NCI-H2227 treated with DMSO at 0.1 percent for 48 hours (cell line): Measurements from ENCODE around the gene NTM.

ENCODE experiments used
- DNase-seq: peaks from one replicate; lab custom pipeline; 2025; lab: John Stamatoyannopoulos, UW

Gene NTM

DNA sequence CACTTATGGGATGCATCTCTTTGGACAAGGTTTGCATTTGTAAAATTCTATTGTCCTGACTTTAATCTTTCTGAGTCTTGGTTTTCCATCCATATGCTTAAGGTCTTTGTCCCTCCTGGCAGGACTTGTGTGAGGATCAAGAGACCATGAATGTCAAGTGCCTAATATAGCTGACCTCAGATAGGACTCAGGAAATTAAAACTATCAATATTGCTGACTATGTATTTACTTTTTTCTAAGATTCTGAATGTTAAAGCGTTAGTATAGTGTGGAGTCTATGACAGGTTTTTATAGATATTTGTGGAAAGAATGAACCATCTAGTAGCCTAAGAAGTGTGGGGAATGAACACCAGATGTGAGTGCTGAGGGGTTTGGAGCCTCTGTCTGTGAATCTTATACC, 637.8 kb downstream of the NTM start:
- no peak for DNase-seq

DNA sequence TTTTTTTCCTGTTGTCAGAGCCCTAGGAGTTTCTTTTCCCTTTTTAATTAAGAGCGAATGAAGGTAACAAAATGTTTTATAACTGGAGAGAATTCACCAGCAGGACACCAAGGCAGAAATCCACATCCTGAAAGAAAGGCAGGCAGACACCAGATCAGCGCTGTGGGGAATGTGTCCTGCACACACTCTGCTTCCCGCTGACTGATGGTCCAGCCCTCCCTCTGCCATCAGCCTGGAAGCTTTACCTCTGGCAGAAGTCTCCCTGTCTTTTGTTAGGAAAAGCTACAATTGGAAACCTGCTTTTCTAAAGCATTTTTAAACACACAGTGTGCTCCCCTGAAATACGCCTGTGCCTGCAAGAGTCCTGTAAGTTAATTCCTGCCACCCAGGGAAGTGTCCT, 638.5 kb downstream of the NTM start:
- DNase-seq: peak; percentile 9

DNA sequence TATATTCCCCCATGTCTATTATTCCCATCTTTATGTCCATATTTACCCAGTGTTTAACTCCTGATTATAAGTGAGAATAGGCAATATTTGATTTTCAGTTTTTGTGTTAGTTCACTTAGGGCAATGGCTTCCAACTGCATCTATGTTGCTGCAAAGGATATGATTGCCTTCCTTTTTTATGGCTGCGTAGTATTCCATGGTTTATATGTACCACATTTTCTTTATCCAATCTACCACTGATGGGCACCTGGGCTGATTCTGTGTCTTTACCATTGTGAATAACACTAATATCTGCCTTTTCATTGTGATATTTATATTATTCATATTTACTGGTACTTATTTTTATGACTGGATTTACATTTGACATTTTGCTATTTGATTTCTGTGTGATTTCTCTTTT, 649.6 kb downstream of the NTM start:
- DNase-seq: no peak

DNA sequence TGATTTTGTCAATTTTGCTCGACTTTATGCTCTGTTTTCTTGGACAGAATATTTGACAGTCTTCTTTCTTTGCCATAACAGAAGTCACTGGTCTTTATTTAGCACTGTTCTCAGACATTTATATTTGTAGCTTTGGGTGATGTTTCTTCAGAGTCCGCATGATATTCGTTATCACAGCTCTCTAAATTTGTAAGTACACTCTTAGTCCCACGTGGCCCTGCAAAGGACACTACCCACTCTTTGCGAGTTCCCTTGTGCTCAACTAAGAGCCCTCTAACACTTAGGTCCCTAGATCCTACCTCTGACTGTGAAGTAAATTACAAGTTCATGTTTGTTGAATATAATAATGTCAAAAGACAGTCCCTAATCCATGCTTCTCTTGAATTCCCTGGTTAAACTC, 651.9 kb downstream of the NTM start:
- DNase-seq: no peak

DNA sequence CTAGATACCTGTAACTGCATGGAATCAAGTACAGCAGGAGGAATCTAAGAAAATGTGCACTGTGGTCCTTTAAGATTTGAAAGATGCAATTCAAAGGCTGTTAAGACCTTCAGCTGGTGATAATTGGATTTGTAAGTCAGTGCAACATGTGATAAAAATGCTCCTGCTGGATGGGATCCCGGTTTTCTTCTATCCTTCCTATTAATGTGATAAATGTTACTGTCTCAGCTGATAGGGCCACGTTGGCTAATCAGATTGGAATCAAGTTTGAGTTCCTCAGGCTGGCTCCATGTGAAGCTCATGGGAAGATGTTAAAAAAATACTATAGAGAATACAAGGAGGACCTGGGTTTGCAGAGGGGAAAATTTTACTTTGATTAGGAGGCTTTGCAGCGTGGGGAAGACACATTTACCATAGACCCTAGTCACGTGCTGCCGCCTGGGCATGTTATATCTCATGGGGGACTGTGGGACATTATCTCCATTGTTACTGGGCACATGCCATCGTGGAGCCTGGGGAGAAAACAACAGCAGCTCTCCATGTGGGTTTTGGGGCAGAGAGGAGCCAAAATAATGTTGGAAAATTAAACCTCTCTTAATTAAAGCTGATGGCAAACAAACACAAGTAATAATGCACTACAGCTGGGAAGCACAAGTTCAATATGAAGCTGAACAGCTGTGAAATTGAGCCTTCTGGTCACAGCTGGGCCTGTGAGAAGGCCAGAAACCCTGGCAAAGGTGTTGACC, 652.5 kb downstream of the NTM start:
- no peak for DNase-seq

DNA sequence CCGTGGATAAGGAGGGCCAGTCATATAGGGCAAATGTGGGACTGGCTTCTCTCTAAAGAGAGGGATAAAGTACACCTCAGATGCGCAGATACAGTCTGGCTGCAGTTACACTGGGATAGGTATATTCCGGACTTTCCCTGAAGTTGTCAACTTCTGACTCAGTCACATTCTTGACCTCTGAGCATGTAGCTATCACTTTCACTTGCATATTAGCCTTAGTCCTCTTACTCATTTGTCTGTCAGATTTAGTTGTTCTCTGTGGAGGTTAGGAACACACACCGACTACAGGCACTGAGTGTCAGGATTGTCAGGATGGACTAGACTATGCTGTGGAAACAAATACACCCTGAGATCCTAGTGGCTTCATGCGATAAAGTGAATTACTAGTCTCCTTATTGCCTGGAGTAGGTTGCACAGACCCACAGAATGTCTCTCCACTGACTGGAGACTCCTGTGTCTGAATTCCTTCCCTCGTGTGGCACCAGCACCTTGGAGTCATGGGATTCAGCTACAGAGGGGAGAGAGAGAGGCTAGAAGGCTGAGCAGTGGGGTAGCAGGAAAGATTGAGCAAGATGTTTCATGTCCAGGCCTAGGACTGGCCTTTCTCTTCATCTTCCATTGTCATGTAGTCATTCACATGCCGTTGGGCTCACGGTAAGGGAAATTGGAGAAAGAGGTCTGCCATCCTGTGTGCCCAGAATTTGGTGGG, 654.3 kb downstream of the NTM start:
- no peak for DNase-seq

DNA sequence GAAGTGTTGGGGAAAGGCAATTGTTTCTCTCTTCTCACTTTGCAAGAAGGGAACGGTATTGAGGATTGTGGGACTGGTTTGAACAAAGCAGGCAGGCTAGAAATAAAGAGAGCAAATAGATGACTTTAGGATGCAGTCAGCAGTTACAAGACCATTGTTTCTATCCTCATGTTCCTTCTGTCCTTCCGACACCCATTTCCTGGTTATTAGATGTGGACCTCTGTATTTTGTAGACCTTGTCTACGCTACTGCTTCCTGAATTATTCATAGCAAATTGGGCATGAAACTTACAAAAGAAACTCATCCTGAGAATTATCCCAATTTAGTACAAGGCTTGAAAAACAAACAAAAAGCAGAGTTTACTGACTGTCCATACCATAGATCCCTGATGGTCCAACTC, 656.3 kb downstream of the NTM start:
- no peak for DNase-seq

DNA sequence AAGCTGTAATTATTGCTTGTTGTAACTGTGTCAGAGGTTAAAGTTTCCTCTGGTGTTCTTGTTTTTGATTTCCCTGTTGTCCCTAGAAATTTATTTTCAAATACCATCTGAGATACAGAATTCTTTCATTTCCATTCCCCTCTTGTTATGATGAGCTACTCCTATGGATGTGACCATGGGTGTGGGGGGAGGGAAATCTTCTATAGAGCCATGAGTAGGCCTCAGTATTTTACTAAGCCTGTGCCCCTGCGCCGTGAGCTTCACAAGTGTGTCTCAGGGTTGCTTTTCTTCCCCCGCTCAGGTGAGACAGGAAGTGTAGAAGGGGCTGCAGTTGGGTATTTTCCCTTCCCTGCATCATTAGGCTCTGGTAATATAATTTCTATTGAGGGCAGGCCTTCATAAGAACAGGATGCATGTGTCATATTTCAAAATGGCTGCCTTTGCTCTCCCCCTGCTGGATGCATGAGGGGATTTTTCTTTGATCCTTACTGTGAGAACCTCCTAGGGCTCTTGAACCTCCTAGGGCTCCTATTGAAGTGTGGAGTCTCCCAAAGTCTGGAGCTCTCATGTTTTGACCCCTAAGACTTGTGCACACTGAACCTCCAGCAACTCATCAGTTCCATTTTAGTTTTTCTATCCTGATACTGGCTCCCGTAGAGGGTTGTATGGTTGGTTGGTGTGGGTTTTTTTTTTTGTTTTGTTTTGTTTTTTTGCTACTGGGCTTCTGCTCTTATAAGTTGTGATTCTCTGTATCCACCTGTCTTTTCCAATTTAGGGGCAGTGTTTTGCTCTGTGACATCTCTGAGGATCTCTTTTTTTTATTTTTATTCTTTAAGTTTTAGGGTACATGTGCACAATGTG, 658.2 kb downstream of the NTM start:
- no peak for DNase-seq

DNA sequence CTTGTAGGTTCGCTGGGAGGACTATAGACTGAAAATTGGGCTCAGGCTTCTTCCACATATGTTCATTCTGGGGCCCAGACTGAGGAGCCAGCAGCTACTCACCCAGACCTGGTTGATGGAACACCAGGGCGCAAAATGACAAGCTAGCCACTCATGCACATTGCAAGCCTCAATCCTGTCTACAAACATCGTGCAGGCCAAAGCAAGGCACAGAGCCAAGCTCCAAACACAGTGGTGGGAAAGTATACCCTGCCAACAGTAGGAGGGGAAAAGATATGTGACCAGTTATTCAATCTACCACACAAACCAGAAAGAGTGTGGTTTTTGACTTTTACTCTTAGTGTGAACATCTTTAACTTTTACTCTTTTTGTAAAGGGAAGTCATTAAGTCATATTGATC, 660.5 kb downstream of the NTM start:
- DNase-seq: no peak

DNA sequence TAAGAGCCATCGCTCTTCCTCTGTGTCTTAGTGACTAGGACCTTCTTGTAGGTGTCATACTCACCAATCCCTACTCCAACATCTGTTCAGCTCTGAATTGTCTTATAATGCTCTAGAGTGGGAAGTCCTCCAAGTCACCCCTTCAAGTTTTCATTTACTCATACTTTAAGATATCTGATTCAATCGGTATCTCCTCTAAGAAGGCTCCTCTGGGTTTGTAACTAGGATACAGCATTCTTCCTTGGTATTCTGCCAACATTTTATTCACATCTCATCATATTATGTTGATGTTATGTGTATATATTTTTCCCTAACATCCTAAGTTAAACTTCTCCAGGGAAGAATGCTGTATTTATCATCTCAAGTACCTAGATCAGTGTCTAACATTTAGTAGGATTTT, 662.1 kb downstream of the NTM start:
- DNase-seq: no peak

DNA sequence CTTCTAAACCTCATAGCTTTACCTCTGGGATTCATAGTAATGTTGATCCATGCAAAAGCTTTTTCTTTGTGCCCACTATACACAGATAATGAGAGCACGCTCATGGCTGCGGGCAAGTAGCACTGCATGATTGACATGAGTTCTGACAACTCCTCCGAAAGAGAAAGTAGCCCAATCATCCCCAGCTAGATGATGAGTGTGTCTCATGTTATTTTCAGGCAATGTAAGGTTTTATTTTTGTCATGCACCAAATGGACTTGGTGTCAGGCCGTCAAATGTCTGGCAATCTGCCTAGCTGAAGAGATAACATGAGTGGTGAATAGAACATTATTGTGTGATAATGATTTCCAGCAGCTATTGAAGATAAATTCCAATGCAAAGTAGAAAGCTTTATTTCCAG, 662.6 kb downstream of the NTM start:
- DNase-seq: no peak

DNA sequence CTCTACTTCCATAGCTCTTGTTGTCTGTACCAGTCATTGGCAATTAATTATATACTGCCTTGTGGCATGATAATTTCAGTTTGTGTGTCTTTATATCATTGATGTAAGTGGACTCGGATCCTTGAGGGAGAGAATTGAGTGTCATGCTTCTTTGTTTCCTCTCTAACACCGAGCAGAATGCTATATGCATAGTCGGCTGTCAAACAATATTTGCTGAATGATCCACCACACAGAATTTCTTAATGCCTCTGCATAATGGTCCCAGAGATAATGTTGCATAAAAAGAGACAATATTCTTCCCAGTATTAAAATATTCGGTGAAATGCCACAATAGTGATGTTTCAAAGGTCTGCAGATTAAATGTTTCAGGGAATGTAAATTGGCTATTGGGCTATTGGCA, 664.8 kb downstream of the NTM start:
- no peak for DNase-seq

DNA sequence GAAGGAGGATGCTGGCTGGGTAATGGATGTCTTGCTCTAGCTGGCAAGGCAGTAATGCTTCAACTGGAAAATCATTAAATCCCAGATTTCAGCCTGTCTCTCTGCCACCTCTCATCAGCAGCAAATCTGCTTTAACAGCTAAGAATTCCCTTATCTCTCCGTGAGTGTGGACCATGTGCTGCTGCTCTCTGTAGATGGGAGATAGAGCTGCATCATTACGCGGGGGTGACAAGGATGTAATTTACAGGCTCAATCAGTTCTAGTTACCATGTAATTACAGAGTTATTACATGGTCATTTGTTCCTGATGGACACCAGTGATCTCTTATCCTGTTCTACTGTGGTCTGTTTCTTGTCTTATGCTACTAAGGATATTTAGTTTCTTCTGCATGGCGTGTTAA, 665.4 kb downstream of the NTM start:
- peak; percentile 29 for DNase-seq

DNA sequence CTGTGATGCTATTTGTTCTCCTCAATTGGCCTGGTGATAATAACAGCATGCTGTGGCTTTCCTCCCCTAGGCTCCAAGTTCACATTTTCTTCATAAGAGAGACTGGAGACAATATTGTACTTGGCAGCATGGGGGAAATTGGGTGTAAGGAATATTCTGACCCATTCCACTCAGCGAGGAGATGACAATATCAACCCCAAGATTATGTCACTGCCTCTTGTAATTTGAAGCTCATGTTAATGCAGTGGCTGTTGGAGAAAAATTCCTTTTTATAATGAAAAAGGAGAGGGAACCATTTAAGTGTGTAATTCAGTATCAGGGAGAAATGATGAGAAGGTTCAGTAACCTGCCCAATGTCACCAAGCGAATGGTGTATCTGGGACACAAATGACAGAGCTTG, 665.8 kb downstream of the NTM start:
- DNase-seq: no peak

DNA sequence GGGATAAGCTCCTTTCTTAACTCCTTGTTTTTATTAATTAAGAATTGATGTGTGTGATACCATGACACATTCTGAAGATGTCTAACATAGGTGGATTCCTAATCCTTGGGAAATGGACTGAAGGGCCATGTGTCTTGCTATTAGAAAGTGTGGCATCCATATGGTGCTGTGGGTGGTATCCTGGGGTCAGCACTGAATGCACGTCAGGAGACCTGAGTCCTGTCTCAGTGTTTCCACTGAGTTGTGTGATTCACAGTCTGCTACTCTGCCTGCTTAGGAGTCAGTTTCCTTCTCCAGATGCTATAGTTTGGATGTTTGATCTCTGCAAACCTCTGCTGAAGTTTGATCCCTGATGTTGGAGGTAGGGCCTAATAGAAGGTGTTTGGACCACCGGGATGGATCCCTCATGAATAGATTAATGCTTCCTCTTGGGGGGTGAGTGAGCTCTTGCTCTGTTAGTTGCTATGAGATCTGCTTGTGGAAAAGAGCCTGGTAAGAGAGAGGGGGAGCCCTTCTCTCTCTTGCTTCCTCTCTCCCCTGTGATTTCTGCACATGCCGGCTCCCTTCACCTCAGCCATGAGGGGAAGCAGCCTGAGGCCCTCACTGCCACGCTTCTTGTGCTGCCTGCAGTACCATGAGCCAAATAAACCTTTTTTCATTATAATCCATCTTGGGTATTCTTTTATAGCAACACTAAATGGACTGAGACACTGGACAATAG, 666.5 kb downstream of the NTM start:
- no peak for DNase-seq

DNA sequence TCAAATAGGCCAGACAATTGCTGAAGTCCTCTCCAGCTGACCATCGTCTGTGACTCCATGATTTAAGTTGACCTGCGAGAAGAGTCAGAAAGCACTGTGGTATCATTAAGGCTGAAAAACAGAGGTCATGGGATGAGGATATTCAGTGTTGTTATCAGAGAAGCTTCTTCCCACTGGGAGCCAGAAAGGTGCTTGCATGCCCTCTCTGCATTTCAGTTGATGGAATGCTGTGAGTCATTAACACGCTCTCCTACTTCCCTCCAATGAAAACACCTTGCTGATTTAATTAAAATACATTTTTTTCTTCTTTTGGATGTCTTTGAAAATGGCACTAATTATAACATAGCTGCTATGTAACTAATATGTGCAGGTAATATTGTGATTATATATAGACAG, 667.0 kb downstream of the NTM start:
- DNase-seq: no peak

DNA sequence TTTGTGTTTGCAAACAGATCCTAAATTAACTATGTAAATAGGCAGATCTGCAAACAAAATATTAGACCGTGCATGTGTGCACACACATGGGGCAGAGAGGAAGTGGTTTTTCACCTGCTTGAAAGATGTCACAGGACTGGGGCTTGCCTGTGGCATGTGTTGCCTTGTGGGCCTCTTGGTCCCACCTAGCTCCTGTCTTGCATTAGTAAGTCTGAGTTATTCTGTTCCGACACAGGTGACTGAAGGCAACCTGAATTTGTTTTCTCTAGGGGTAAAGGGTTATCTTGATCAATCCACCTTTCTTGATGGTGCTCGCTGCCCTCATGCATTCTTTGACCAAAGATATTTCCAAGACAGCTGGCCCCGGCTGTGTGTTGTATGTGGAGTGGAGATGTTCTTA, 667.5 kb downstream of the NTM start:
- no peak for DNase-seq

DNA sequence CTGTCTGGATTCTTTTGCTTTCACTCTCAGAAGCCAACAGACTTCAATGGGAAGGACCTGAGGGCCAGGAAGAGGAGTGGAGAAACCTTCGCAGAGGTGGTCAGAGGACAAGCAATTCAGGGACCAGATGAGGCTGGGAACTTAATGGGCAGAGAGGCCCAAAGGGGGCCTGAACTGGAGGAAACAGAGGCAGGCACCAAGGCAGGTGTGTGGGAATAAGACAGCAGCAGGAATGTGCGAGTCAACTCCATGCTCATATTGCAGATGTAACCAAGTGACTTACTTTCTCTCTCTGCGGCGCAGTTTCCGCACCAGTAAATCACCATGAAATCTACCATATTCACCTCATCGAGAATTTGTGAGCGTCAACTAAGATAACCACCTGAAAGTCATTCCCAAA, 669.1 kb downstream of the NTM start:
- no peak for DNase-seq

DNA sequence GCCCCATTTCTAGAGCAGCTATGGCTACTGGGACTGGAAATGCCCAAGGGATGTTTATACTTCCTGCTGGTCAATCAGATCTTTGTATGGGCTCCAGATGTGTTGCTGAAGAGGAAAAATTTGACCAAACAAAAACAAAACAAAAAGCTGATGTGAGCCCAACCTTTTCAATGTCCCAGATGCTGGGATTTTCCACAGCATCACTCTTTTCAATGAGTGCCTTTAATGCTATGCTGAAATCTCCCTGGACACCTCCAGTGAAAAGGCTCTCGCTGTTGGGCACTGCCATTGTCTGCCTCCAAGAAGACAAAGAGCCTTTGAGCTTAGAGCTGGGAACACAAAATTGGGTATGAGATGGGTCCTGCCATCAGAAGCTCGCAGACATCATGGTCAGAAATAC, 671.9 kb downstream of the NTM start:
- DNase-seq: no peak

DNA sequence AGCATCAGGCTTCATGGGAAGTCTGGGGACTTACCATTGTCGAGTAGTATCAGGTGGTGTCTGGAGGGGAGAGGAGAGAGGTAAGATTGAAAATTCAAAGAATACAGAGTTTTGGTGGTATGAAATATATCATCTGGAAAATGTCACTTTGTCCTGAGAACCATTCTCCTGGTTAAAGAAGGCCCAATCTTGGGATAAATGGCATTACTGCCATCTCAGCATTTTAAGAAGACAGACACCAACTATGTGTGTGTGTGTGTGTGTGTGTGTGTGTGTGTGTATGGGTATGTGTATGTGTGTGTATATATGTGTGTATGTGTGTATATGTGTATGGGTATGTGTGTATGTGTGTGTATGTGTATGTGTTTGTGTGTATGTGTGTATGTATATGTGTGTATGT, 673.3 kb downstream of the NTM start:
- no peak for DNase-seq

DNA sequence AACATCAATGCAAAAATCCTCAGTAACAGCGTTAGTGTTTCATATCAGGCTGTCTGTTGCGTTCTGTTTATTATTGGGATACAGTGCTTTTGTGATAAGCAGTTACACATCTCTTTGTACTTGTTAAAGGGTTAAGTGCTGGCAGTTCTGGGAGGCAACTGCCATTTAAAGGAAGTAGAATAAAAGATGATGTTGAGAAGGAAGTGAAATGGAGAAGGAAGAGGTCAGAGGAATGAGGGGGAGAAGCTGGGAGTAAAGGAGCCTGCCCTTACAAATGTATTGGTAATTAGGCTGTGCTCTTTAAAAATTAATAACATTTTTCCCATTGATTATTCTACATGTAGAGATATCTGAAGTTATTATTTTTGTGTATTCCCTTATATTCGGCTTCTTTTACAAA, 674.7 kb downstream of the NTM start:
- no peak for DNase-seq

DNA sequence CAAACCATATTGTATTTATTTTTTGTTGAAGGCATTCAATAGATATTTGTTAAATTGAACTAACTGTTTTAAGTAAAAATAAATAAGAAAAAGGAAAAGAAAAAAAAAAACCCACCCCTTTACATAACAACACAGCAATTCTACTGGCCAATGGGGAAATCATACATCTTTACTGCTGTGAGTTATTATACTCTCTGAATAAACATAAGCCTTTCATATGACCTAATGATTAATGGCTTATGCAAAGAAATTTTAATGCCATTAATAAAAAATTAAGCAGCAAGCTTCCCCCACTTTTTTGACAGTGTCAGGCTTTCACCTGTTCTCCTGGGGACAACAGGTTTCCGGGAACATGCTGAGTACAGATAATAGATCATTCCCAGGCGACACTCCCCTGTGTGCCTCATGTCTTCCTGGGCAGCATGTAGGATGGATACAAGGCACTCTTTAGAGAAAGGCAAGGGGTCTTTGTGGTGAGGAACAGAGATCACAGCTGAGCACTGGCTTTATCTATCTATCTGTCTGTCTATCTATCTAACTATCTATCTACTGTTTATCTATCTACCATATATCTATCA, 676.0 kb downstream of the NTM start:
- no peak for DNase-seq
